Coronary artery (tissue), 2 donors: ENCODE data around the gene EIF3A.
"Not testable (repeated sequence)": the region's sequence is repeated elsewhere in the genome, so short reads cannot be mapped to it uniquely, and the experiment has no call there.

Experiments used
- DNase-seq: peaks from one replicate; pipeline ENCODE4 v3.0.0-alpha.2; 2017; ENCODE audit warnings: low spot score
- H3K27ac ChIP-seq, 2 donors: fragments of 200-600 bp; sonication (generic); one replicate each; pipeline ENCODE4 v1.5.1; 2016 to 2019
- H3K4me3 ChIP-seq: fragments of 200-600 bp; sonication (generic); 2 replicates; pipeline ENCODE4 v1.5.1; 2016; ENCODE audit warnings: mild to moderate bottlenecking, moderate library complexity
- CTCF ChIP-seq: fragments of 200-600 bp; sonication (generic); IDR thresholded peaks from one replicate; pipeline ENCODE4 v1.5.1; 2019; ENCODE audit warnings: antibody characterized with exemption

Gene EIF3A

GRCh38 chr10:119116326-119116951 lies 35.8 kb upstream of the EIF3A start:
- H3K4me3 ChIP-seq = no peak overlapping the region
- no peak for DNase-seq
- no peak for TF ChIP-seq CTCF
- no peak overlapping the region for H3K27ac ChIP-seq

- Histone ChIP-seq H3K27ac (no peak overlapping the region), H3K4me3 (no peak overlapping the region)
- DNase-seq = no peak
- no peak for TF ChIP-seq CTCF
Measured at GRCh38 chr10:119115926-119116325, 35.3 kb upstream of the EIF3A start.

- H3K4me3 ChIP-seq = no peak overlapping the region
- TF ChIP-seq CTCF = no peak
- H3K27ac ChIP-seq = no peak overlapping the region
- no peak for DNase-seq
Measured at GRCh38 chr10:119113751-119114732, 33.4 kb upstream of the EIF3A start.

- no peak overlapping the region for H3K27ac ChIP-seq
- DNase-seq = no peak
Measured at GRCh38 chr10:119112056-119112455, 31.4 kb upstream of the EIF3A start.

GRCh38 chr10:119107771-119108170 lies 27.2 kb upstream of the EIF3A start:
- not testable (repeated sequence) for DNase-seq, H3K27ac ChIP-seq, H3K4me3 ChIP-seq

More at GRCh38 chr10:119112056-119112455, 31.4 kb upstream of the EIF3A start:
- no peak overlapping the region for H3K4me3 ChIP-seq
- no peak for TF ChIP-seq CTCF

GRCh38 chr10:119107106-119107505 lies 26.5 kb upstream of the EIF3A start:
- H3K27ac ChIP-seq, DNase-seq, H3K4me3 ChIP-seq: not testable (repeated sequence)

GRCh38 chr10:119105899-119106298 lies 25.3 kb upstream of the EIF3A start:
- H3K27ac ChIP-seq, DNase-seq: not testable (repeated sequence)

GRCh38 chr10:119105155-119105554 lies 24.5 kb upstream of the EIF3A start:
- DNase-seq = no peak
- no peak overlapping the region for H3K27ac ChIP-seq
- TF ChIP-seq CTCF = no peak
- peak overlapping the region; percentile 99 for H3K4me3 ChIP-seq

More at GRCh38 chr10:119105899-119106298, 25.3 kb upstream of the EIF3A start:
- H3K4me3 ChIP-seq = not testable (repeated sequence)
